Endothelial cell of umbilical vein (primary cell): ENCODE data around the gene NPC1L1. TPM values are rescaled to one million over a fixed set of nuclear protein-coding genes. Genes with fewer than 3 reads are reported as not detected.

Experiments
- BruUV-seq: library from RNA; stranded (reverse); fragments of 400-500 nt; replicated peaks from 2 replicates; lab custom pipeline; 2021; lab: Mats Ljungman, UMichigan
- CTCF ChIA-PET: fragments of 300-600, 350-600 bp; sonication (Branson Sonifier 250); formaldehyde crosslinking; loops from one replicate; lab custom pipeline; 2021; ENCODE audit warnings: antibody characterized with exemption, inconsistent platforms; lab: Charles Lee
- POLR2A ChIA-PET: fragments of 300-600, 350-600 bp; sonication (Branson Sonifier 250); formaldehyde crosslinking; loops from one replicate; lab custom pipeline; 2021; ENCODE audit warnings: antibody characterized with exemption, inconsistent platforms; lab: Charles Lee
- DNase-seq: peaks from one replicate; pipeline ENCODE4 v3.0.0-alpha.2; 2011; ENCODE audit warnings: low read depth, low spot score
- FAIRE-seq: peaks from 2 replicates; lab custom pipeline; 2011; peaks lifted over from hg19 to GRCh38; lab: Jason Lieb, UNC
- H2AFZ ChIP-seq: 2 replicates; pipeline ENCODE4 v1.6.0; 2012; ENCODE audit warnings: low read depth, low read length, control low read depth, inconsistent platforms
- H3K27ac ChIP-seq: 2 replicates; pipeline ENCODE4 v1.5.1; 2011; ENCODE audit warnings: low read depth, mild to moderate bottlenecking, control low read depth, low read length, moderate library complexity; ENCODE audit not compliant: insufficient read depth
- H3K27me3 ChIP-seq, 2 experiments: 2 replicates each; pipeline versions ENCODE4 v1.6.0 to v1.6.1; 2011; ENCODE audit warnings: low read length in 2 of 2, mixed read lengths in 1 of 2; ENCODE audit not compliant: control insufficient read depth in 2 of 2, insufficient read depth in 2 of 2
- H3K36me3 ChIP-seq, 2 experiments: 2 replicates in 1 of 2; 3 replicates in 1 of 2; pipeline ENCODE4 v1.5.1; 2011; ENCODE audit warnings: low read length in 2 of 2, mild to moderate bottlenecking in 1 of 2, moderate library complexity in 1 of 2; ENCODE audit not compliant: control insufficient read depth in 2 of 2, insufficient read depth in 2 of 2; ENCODE audit errors: extremely low read depth in 1 of 2
- H3K4me1 ChIP-seq: 3 replicates; pipeline ENCODE4 v1.5.1; 2011; ENCODE audit warnings: mild to moderate bottlenecking, low read length; ENCODE audit not compliant: control insufficient read depth, insufficient read depth; ENCODE audit errors: extremely low read depth
- H3K4me2 ChIP-seq: 2 replicates; pipeline ENCODE4 v1.6.1; 2011; ENCODE audit warnings: low read length, control low read depth, mixed read lengths; ENCODE audit not compliant: insufficient read depth
- H3K4me3 ChIP-seq, 3 experiments: fragments of 200-600 bp in 1 of 3; sonication (generic), shearing (Covaris generic) in 1 of 3; replicated peaks in 1 of 3; 2 replicates each; pipeline ENCODE4 v1.5.1; 2011 to 2016; ENCODE audit warnings: control low read depth in 3 of 3, low read length in 3 of 3, mild to moderate bottlenecking in 2 of 3, inconsistent platforms in 1 of 3, low read depth in 1 of 3, moderate library complexity in 1 of 3; ENCODE audit not compliant: insufficient read depth in 1 of 3
- H3K79me2 ChIP-seq: 2 replicates; pipeline ENCODE4 v1.6.0; 2012; ENCODE audit warnings: low read length, inconsistent platforms; ENCODE audit not compliant: control insufficient read depth, insufficient read depth
- H3K9ac ChIP-seq: replicated peaks from 2 replicates; pipeline ENCODE3; 2011; ENCODE audit warnings: low read length, control low read depth; ENCODE audit not compliant: insufficient read depth; ENCODE audit errors: extremely low read depth
- H3K9me1 ChIP-seq: replicated peaks from 3 replicates; pipeline ENCODE4 v1.6.0; 2011; ENCODE audit warnings: mild to moderate bottlenecking, low read length; ENCODE audit not compliant: control insufficient read depth, insufficient read depth; ENCODE audit errors: extremely low read depth
- H3K9me3 ChIP-seq: replicated peaks from 2 replicates; pipeline ENCODE4 v1.5.1; 2012; ENCODE audit warnings: low read length, inconsistent platforms; ENCODE audit not compliant: control insufficient read depth, insufficient read depth
- H4K20me1 ChIP-seq: replicated peaks from 2 replicates; pipeline ENCODE3; 2011; ENCODE audit warnings: mild to moderate bottlenecking, low read length; ENCODE audit not compliant: control insufficient read depth, insufficient read depth; ENCODE audit errors: extremely low read depth
- EZH2 ChIP-seq: IDR thresholded peaks from 2 replicates; pipeline ENCODE4 v1.6.1; 2012; ENCODE audit warnings: borderline replicate concordance, low read depth, mild to moderate bottlenecking, moderate library complexity, low read length, inconsistent platforms; ENCODE audit not compliant: severe bottlenecking
- FOS ChIP-seq: IDR thresholded peaks from 2 replicates; pipeline ENCODE4 v1.6.1; 2011; ENCODE audit warnings: mild to moderate bottlenecking, low read length, moderate library complexity, borderline replicate concordance; ENCODE audit not compliant: insufficient read depth
- GATA2 ChIP-seq: IDR thresholded peaks from 2 replicates; pipeline ENCODE4 v1.7.0; 2011; ENCODE audit warnings: low read depth, mild to moderate bottlenecking, moderate library complexity, mixed read lengths, low read length; ENCODE audit not compliant: insufficient read length, insufficient read depth
- JUN ChIP-seq: IDR thresholded peaks from 2 replicates; pipeline ENCODE4 v1.6.1; 2011; ENCODE audit warnings: borderline replicate concordance, low read depth; ENCODE audit not compliant: insufficient read length, insufficient read depth
- MYC ChIP-seq: IDR thresholded peaks from one replicate; pipeline ENCODE4 v1.6.1; 2011; ENCODE audit warnings: mild to moderate bottlenecking, low read depth, low read length
- POLR2A ChIP-seq: IDR thresholded peaks from 2 replicates; pipeline ENCODE4 v1.6.1; 2012; ENCODE audit warnings: low read depth, mild to moderate bottlenecking, control low read depth, low read length
- POLR2AphosphoS5 ChIP-seq: IDR thresholded peaks from 2 replicates; pipeline ENCODE4 v1.6.1; 2012; ENCODE audit warnings: low read depth, mild to moderate bottlenecking, control low read depth, low read length, moderate library complexity; ENCODE audit not compliant: insufficient read depth
- dilution Hi-C: fragments of 300-500 bp; cut with MboI; formaldehyde crosslinking; loops from one replicate; pipeline ENCODE4 v1.15.0; 2019; ENCODE audit warnings: low sequenced_read_pairs; ENCODE audit not compliant: extremely low pct_ligation_motif_present
- intact Hi-C: fragments of 100-400 bp; cut with micrococcal nuclease; formaldehyde crosslinking; loops from one replicate; pipeline ENCODE4 v1.10.0; 2022
- polyA plus RNA-seq, 4 experiments: library from polyadenylated mRNA; depleted of rRNA in 3 of 4; stranded (reverse) in 3 of 4; unstranded in 1 of 4; fragments of >200 nt; gene quantifications; 2 replicates each; pipeline versions ENCODE4 v1.2.1 to v1.2.3, GENCODE V29; 2011 to 2012; ENCODE audit warnings: missing spikeins in 1 of 4
- total RNA-seq: library from RNA; stranded (reverse); gene quantifications from 2 replicates; pipeline ENCODE4 v1.2.3, GENCODE V29; 2021
- TF ChIP-seq, protein P1 (sequence below), 2 donors: IDR thresholded peaks; 1 replicate in 1 of 2; 2 replicates in 1 of 2; pipeline ENCODE4 v1.5.1; 2011; ENCODE audit warnings: low read length in 2 of 2, mild to moderate bottlenecking in 2 of 2, moderate library complexity in 2 of 2, control low read depth in 1 of 2, inconsistent platforms in 1 of 2, low read depth in 1 of 2; ENCODE audit not compliant: insufficient read depth in 1 of 2; ENCODE audit errors: extremely low read depth in 1 of 2
- TF ChIP-seq, protein P2 (sequence below): IDR thresholded peaks from 2 replicates; pipeline ENCODE4 v1.6.1; 2011; ENCODE audit not compliant: insufficient read depth, insufficient read length

Gene NPC1L1
- total and polyA plus RNA-seq, 2 donors (not counting 3 experiments of a cell fraction or from before 2014, with no cell fraction given): not detected

DNA sequence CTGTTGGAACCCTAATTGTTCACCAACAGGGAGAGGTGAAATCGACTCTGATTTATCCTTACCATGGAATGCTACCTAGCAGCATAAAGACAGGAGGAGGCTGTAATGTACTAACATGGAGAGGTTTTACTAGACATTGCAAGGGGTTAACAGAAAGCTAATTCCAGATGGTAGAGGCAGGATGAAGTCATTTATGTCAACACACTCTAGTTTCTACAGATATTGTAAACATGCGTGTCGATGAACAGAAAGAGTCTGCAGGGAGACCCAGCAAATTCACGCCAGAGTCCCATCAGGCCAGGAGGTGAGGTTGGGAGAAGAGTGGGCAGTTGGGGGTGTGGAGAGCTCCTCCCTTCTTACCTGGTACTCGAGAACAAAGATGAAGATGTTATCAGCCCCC, 7.0 kb downstream of the NPC1L1 start:
- BruUV-seq: no TSS peak

More for the DNA sequence above, 7.0 kb downstream of the NPC1L1 start:
- Histone ChIP-seq H3K9ac (no peak overlapping the region), H3K36me3 (no peaks in the 10 kb centered on the region), H3K9me3 (no peaks in the 10 kb centered on the region), H3K4me1 (no peaks in the 10 kb centered on the region), H3K4me3 (no peak overlapping the region), H3K9me1 (no peaks in the 10 kb centered on the region), H2AFZ (no peak overlapping the region), H3K4me2 (no peak overlapping the region), H3K27ac (no peak overlapping the region), H3K27me3 (no peaks in the 10 kb centered on the region), H3K79me2 (no peaks in the 10 kb centered on the region), H4K20me1 (no peaks in the 10 kb centered on the region)
- TF ChIP-seq, protein P1, sequence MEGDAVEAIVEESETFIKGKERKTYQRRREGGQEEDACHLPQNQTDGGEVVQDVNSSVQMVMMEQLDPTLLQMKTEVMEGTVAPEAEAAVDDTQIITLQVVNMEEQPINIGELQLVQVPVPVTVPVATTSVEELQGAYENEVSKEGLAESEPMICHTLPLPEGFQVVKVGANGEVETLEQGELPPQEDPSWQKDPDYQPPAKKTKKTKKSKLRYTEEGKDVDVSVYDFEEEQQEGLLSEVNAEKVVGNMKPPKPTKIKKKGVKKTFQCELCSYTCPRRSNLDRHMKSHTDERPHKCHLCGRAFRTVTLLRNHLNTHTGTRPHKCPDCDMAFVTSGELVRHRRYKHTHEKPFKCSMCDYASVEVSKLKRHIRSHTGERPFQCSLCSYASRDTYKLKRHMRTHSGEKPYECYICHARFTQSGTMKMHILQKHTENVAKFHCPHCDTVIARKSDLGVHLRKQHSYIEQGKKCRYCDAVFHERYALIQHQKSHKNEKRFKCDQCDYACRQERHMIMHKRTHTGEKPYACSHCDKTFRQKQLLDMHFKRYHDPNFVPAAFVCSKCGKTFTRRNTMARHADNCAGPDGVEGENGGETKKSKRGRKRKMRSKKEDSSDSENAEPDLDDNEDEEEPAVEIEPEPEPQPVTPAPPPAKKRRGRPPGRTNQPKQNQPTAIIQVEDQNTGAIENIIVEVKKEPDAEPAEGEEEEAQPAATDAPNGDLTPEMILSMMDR (IDR thresholded peaks at IDR 0.05; ENCODE audit: extremely low read depth in 1 of 2, insufficient read depth in 1 of 2, low read depth in 1 of 2, low read length in 2 of 2): no peak
- TF ChIP-seq EZH2 (no peak), POLR2AphosphoS5 (no peak), GATA2 (no peak), POLR2A (no peak), JUN (no peak), MYC (no peak), FOS (no peak)
- TF ChIP-seq, protein P2, sequence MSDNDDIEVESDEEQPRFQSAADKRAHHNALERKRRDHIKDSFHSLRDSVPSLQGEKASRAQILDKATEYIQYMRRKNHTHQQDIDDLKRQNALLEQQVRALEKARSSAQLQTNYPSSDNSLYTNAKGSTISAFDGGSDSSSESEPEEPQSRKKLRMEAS: no peak
- no peak for DNase-seq
- no peak for FAIRE-seq
- intact Hi-C loops (no loop called here), dilution Hi-C loops (no loop called here)
- ChIA-PET POLR2A (no interaction called here), CTCF (interaction anchor here (0.7 to 3.6 kb wide), 27 partner anchors 8 to 293 kb away, joined by 3 to 20 read pairs (median 5); partner anchors contain the start of genes DDX56 and NUDCD3)
